CD4-positive, alpha-beta T cell treated with Interleukin-17A for 1 hour (primary cell): ENCODE measurements around the gene DGAT2L6.

Source experiments
- DNase-seq: peaks from one replicate; pipeline ENCODE4 v3.0.0-alpha.2; 2020

The DGAT2L6 gene

GRCh38 chrX:70176938-70177533 lies at the start of gene DGAT2L6:
Gene DGAT2L6 (plus strand): TSS chrX:70177483. CDS start chrX:70177583, 100 bp downstream.
- DNase-seq = no peak

DNA sequence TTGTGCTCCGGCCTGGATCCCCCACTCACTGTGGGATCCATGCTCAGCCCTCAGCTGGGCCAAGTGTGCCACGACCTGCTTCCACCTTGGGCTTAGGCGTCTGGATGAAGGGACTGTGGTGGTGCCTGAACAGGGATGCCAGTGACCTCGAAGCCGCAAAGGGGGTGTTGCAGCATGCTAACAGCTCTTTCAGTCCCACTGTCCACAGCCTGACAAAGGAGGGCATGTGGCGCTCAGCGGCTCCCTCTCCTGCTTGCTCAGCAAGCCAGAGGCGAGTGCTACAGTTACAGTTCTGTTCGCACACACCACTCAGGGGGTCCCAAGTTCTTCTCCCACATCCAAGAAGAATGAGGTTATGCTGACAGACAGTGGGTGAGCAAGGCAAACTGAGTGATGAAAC lies 49.2 kb upstream of the DGAT2L6 start:
- DNase-seq = no peak

GRCh38 chrX:70129816-70130215 lies 47.5 kb upstream of the DGAT2L6 start:
- no peak for DNase-seq

DNA sequence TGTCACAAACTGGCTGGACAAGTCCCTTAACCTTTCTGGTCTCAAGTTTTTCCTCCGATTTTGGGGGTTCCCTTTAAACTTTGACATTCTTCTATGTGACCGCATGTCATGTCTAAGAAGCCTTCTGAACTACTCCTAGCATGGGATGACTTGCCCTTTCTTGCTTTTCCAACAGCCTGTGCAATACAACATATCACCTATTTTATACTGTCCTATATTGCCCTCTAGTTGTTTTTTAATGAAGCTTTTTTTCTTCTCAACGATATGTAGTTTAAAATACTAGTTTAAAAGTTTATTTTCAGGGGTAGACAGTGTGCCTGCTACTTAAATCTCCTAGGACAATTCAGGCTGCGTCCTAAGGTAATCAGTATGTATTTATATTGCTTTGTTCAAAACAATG lies 45.1 kb upstream of the DGAT2L6 start:
- DNase-seq = peak; percentile 1

DNA sequence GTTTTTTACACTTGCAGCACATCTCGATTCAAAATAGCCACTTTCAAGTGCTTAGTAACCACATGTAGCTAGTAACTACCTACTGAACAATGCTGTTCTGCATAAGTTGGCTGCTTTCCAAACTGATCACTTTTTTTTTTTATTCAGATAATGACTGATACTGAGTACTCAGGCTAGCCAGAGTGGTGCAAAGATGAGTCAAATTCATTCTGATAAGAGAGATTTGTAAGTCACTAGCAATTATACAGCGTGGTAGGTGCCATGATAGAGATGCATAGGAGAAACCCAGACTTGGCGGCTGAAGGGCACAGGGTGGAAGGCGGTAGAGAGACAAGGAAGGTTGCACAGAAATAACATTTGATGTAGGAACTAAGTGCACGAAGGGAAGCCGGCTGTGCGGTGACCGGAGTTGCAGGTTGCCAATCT lies 44.4 kb upstream of the DGAT2L6 start:
- peak; percentile 49 for DNase-seq

DNA sequence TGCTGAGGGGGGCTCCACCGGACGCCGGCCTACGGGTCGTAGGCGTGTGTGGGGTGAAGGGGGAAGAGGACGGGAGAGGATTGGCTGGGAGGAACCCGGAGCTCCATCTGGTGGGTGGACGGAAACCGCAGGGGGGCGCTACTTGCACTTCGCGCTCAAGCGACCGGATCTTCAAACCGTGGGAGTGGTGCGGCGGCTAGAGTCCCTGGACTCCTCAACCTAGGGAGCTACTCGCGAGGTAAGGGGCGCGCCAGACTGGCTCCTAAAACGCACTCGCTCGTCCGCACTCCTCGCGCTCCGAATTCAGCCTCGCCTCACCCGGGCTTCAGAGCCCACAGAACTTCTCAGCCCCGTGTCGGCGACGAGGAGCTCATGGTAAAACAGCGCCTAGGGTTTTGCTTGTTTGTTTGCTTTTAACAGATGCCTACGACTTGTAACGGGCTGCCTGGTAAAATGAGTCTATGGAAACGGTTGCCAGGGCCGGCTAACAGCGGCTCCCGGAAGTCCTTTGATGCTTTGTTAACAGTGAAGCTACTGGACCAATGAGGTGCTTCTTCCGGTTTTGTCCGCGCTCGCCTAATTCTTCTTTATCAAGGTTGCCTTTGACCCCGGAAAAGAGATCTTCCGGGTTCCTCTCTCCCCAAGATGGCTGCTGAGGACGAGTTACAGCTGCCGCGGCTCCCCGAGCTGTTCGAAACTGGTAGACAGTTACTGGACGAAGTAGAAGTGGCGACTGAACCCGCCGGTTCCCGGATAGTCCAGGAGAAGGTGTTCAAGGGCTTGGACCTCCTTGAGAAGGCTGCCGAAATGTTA lies 43.8 kb upstream of the DGAT2L6 start, which contains the start of gene IGBP1:
Gene IGBP1, plus strand, starts transcription at position 145 of the 813 bp plus-strand sequence. Its CDS starts 501 bp downstream, at position 646.
- DNase-seq = peak; percentile 89

- no peak for DNase-seq
Observed at GRCh38 chrX:70134116-70134477, 43.2 kb upstream of the DGAT2L6 start.

DNA sequence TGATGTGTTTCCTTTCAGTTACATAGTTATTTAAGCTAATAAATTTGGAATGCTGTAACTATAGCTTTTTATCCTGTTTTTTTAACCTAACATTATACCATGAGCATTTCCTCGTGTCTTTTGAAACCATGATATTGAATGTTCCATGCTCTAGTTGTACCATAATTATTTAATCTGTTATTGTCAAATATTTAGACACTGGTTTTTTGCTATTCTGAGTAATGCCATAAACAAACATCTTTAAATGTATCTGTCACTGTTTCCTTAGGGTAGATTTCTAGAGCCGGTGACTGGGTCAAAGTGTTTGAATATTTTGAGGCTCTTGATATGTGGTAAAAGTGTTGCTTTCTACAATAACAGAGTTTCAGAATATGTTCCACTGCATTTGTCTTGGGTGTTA lies 38.7 kb upstream of the DGAT2L6 start:
- no peak for DNase-seq

DNA sequence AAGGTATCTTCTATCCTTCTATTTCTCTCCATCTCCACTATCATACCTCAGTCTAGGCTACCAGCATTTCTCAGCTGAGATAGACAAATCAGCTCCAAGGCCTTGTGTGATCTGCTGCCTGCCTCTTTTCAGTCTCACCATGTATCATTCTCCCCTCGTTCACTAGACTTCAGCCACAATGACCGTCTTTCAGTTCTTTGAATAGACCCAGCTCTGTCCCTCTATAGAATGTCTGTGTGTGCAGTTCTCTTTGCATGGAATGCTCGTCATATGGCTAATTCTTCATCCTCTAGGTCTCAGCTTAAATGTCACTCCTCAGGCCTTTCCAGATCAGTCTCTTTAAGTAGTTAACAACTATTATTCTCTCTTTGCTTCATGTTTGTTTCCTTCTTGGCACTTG lies 37.5 kb upstream of the DGAT2L6 start:
- DNase-seq = no peak

GRCh38 chrX:70141373-70141772 lies 35.9 kb upstream of the DGAT2L6 start:
- no peak for DNase-seq

- no peak for DNase-seq
Observed at GRCh38 chrX:70166601-70167590, 10.4 kb upstream of the DGAT2L6 start.

DNA sequence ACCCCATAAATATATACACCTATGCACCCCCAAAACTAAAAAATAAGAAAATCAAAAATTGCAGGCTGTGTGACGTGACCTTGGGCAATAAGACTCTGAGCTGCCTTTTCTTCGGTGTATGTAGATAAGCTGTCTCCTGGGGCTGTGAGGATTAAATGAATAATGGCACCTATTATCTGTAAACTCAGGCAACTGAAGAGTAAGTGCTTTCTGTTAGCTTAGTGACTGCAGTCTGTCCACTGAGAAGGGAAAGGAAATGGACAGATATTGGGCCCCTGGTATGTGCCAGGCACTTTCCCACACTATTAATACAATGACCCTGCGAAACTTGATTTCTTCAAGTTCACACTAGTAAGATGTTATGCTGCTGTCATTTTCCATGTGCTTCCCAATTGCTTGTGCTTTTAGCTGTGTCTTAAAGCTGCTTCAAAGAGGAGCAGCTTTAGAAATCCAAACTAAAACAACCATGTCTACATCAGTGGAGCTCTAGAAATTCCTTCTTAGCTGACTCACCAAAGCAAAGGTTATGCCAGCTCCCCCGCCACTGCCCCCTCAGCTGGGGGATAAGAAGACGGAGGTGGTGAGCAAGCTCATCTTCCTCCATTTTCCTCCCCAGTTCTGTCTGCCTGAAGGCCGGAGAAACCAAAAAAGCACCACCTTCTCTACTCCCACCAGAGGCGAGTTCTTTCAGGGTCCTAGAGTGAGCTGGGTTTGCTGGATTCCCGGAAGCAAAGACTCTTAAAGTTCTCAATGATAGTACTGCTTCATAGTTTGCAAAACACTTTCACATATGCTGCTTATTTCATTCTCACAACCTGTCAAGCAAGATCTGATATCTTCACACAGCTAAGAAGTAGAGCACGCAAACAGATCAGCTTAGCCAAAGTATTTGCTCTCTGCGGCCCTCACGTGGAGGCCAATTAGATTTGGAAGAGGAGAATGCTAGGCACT lies 8.8 kb upstream of the DGAT2L6 start:
- no peak for DNase-seq

- DNase-seq = no peak
Observed at GRCh38 chrX:70169281-70169680, 8.0 kb upstream of the DGAT2L6 start.

- DNase-seq = no peak
Observed at GRCh38 chrX:70171624-70172023, 5.7 kb upstream of the DGAT2L6 start.

- no peak for DNase-seq
Observed at GRCh38 chrX:70172221-70172620, 5.1 kb upstream of the DGAT2L6 start.

DNA sequence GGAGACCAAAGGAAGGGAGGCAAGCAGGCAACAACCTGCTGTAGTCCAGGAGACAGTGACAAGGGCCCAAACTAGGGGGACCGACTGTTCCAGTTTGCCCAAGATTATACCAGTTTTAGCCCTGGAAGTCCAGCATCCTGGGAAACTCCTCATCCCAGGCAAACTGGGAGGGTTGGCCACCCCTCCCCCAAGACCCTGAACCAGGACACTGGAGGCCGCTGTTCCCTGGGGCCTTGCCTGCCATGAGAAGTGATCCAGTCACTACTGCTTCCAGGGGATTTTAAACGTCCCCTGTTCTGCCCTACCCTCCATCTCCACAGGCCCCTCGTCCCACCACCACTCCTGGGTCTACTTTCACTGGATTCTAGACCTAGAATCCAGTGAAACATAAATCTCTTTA lies 4.3 kb upstream of the DGAT2L6 start:
- DNase-seq = no peak

- no peak for DNase-seq
Observed at GRCh38 chrX:70174754-70175153, 2.5 kb upstream of the DGAT2L6 start.

- DNase-seq = no peak
Observed at GRCh38 chrX:70175338-70175737, 1.9 kb upstream of the DGAT2L6 start.

DNA sequence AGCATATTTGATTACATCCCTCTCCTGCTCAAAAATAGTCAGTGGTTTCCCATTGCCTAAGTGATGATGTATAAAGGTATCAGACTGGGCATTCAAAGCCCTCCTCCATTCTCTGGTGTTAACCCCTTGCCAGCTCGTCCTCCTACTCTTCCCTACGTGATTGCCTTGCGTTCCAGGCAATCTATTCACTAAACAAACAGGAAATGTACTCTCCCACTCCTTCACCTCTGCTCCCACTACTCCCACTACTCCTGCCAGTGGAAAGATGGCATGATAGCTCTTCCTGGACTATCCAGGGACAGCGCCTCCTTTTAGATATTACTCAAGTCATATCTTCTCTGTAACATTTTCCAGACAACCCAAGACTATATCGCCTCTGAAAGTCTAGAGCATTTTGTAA lies 5.8 kb downstream of the DGAT2L6 start:
- DNase-seq = no peak

GRCh38 chrX:70190225-70190624 lies 12.9 kb downstream of the DGAT2L6 start:
- DNase-seq = no peak

DNA sequence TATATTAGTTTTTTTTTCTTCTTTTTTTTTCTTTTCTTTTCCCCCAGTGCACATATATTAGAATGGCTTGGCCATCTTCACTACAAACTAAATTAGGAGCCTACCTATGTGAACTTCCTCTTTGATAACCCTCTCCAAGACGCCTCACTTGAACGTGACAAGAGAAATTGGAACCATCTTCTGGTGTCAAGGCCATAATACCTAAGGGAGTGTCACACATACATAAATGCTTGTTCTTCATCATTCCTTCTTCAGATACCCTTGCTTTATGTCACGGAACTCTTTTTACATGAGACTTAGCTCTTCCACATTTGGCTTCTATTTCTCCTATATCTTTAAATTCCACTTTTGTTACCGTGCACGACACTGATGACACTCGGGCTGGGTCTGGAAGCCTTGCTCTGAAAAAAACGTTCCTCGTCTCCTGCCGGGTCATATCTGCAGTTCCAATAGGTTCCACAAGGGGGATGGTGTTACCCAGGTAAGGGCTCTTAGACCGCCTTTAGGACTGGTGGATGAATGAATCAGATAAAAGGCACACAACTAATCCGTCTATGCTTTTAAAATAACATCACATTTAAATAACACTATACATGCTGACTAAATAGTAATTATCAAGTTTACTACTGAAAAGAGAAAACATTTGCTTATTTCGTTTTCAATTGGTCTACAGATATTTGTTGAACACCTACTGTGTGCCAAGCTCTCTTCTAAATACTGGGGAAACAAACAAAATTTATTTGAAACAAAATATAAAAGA lies 19.9 kb downstream of the DGAT2L6 start:
- peak; percentile 74 for DNase-seq
